ENCODE data around the gene MORF4L2.

The MORF4L2 gene

GRCh38 chrX:103631145-103631544, 55.4 kb downstream of the MORF4L2 start:
- no peak for DNase-seq (ENCODE audit: low read depth)

GRCh38 chrX:103630171-103630511, 56.4 kb downstream of the MORF4L2 start:
- no peak for DNase-seq (ENCODE audit: low read depth)

GRCh38 chrX:103629318-103630170, 57.0 kb downstream of the MORF4L2 start:
- no peak for DNase-seq (ENCODE audit: low read depth)

GRCh38 chrX:103628386-103629317, 57.8 kb downstream of the MORF4L2 start, which contains the start of gene TCEAL1:
Gene TCEAL1 (plus strand): TSS chrX:103628975. CDS start chrX:103629917, 942 bp downstream.
- DNase-seq (ENCODE audit: low read depth) = no peak

- no peak for DNase-seq (ENCODE audit: low read depth)
Measured at GRCh38 chrX:103626855-103627254, 59.6 kb downstream of the MORF4L2 start.
